Progenitor cell of endocrine pancreas (in vitro differentiated cells): ENCODE measurements around the gene ATP11B. TPM values are rescaled to one million over a fixed set of nuclear protein-coding genes. Genes with fewer than 3 reads are reported as not detected.

Source experiments
- DNase-seq: peaks from one replicate; pipeline ENCODE4 v3.0.0; 2021; ENCODE audit warnings: low spot score; ENCODE audit not compliant: unreplicated experiment
- H3K27ac Mint-ChIP-seq: 2 replicates; pipeline ENCODE4 v1.8.0; 2021; ENCODE audit warnings: mild to moderate bottlenecking, moderate library complexity, mixed read lengths
- H3K27me3 Mint-ChIP-seq: 2 replicates; pipeline ENCODE4 v1.8.0; 2021; ENCODE audit warnings: mixed read lengths
- H3K36me3 Mint-ChIP-seq: 2 replicates; pipeline ENCODE4 v1.8.0; 2022; ENCODE audit warnings: mixed read lengths; ENCODE audit not compliant: insufficient read depth
- H3K4me1 Mint-ChIP-seq: 2 replicates; pipeline ENCODE4 v1.8.0; 2021; ENCODE audit warnings: low read depth, mixed read lengths
- H3K4me3 Mint-ChIP-seq: 2 replicates; pipeline ENCODE4 v1.8.0; 2021; ENCODE audit warnings: low read depth, mild to moderate bottlenecking, moderate library complexity, mixed read lengths
- H3K9me3 Mint-ChIP-seq: 2 replicates; pipeline ENCODE4 v1.8.0; 2021; ENCODE audit warnings: low read depth, mixed read lengths
- total RNA-seq: library from RNA; stranded (reverse); gene quantifications from 2 replicates; pipeline ENCODE4 v1.2.1, GENCODE V29; 2021
- TF ChIP-seq, protein P1 (sequence below): fragments of 200-600 bp; sonication (generic); IDR thresholded peaks from one replicate; pipeline ENCODE4 v1.5.0; 2021; ENCODE audit warnings: antibody characterized with exemption, mild to moderate bottlenecking; ENCODE audit not compliant: unreplicated experiment

ATP11B gene
- total RNA-seq, 1 donor from 2014 or later: 127 TPM

DNA sequence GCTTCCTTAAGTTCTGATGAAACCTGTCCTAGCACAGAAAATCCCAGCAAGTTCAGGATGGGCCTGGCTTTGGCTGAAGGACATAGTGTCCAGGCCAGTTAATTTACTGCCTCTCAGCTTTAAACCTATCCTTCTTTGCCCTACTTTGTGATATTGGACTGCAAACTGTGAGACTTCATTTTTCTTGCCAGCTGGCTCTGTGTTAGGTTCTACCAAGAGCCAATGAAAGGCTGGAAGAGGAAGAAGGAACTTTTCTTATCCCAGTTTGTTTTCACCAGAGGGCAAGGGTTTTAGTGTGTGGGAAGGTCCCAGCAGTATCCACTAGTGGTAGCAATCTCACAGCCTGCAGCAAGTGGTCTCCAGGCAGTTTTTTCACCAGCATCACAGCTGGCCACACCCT lies 168.9 kb downstream of the ATP11B start:
- peaks cover 13% of the 10 kb centered on the region for H3K4me1 Mint-ChIP-seq
- H3K9me3 Mint-ChIP-seq: no peaks in the 10 kb centered on the region
- H3K4me3 Mint-ChIP-seq: no peak overlapping the region
- no peaks in the 10 kb centered on the region for H3K27me3 Mint-ChIP-seq
- DNase-seq: no peak
- peaks cover 10% of the 10 kb centered on the region for H3K36me3 Mint-ChIP-seq
- H3K27ac Mint-ChIP-seq: no peak overlapping the region
- TF ChIP-seq, protein P1, sequence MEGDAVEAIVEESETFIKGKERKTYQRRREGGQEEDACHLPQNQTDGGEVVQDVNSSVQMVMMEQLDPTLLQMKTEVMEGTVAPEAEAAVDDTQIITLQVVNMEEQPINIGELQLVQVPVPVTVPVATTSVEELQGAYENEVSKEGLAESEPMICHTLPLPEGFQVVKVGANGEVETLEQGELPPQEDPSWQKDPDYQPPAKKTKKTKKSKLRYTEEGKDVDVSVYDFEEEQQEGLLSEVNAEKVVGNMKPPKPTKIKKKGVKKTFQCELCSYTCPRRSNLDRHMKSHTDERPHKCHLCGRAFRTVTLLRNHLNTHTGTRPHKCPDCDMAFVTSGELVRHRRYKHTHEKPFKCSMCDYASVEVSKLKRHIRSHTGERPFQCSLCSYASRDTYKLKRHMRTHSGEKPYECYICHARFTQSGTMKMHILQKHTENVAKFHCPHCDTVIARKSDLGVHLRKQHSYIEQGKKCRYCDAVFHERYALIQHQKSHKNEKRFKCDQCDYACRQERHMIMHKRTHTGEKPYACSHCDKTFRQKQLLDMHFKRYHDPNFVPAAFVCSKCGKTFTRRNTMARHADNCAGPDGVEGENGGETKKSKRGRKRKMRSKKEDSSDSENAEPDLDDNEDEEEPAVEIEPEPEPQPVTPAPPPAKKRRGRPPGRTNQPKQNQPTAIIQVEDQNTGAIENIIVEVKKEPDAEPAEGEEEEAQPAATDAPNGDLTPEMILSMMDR: no peak

DNA sequence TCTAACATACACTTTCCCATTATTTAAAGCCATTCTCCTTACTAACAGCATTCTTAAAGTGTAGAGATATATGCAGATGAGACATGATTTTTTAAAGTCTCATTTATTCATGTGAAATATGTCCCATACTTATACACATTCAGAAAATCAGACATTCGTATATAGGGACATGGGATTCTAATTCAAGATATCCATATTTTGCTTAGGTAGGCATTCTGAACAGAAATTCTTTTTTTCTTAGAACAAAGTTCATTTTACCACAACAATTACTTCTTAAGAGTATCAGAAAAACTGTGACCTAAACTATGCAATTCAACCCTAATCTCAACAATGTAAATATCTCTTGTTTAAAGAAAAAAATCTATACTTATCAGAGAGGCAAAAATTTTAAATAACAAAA lies 170.9 kb downstream of the ATP11B start:
- no peak overlapping the region for H3K27ac Mint-ChIP-seq
- H3K9me3 Mint-ChIP-seq: no peaks in the 10 kb centered on the region
- TF ChIP-seq, protein P1: no peak
- DNase-seq: no peak
- H3K27me3 Mint-ChIP-seq: no peaks in the 10 kb centered on the region
- no peak overlapping the region for H3K4me3 Mint-ChIP-seq
- H3K36me3 Mint-ChIP-seq: peaks cover 9% of the 10 kb centered on the region
- H3K4me1 Mint-ChIP-seq: peaks cover 19% of the 10 kb centered on the region

DNA sequence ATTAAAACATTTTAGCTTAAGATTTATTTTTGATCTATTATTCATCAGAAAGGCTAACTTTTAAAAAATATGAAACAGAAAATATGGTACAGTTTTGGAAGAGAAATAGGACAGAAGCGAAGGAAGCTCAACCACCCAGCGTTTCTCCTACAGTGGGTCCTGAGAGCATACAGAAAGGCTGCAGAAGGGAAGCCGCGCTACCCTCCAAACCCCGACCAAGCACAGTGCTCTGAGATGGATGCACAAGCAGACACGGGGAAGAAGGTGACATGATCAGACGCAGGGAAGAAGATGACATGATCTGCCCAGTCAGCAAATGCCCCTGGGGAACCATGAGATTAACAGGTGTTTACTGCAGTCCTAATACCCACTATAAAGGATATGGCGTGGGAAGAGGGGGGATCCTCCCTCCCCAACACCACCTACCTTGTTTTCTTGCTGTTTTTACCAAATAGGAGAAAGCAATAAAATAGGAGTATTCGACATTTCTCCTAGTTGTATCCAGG lies 172.6 kb downstream of the ATP11B start:
- no peak for DNase-seq
- peaks cover 18% of the 10 kb centered on the region for H3K4me1 Mint-ChIP-seq
- no peak overlapping the region for H3K27ac Mint-ChIP-seq
- no peak overlapping the region for H3K4me3 Mint-ChIP-seq
- TF ChIP-seq, protein P1: no peak
- H3K27me3 Mint-ChIP-seq: no peaks in the 10 kb centered on the region
- H3K36me3 Mint-ChIP-seq: peaks cover 2% of the 10 kb centered on the region
- no peaks in the 10 kb centered on the region for H3K9me3 Mint-ChIP-seq

DNA sequence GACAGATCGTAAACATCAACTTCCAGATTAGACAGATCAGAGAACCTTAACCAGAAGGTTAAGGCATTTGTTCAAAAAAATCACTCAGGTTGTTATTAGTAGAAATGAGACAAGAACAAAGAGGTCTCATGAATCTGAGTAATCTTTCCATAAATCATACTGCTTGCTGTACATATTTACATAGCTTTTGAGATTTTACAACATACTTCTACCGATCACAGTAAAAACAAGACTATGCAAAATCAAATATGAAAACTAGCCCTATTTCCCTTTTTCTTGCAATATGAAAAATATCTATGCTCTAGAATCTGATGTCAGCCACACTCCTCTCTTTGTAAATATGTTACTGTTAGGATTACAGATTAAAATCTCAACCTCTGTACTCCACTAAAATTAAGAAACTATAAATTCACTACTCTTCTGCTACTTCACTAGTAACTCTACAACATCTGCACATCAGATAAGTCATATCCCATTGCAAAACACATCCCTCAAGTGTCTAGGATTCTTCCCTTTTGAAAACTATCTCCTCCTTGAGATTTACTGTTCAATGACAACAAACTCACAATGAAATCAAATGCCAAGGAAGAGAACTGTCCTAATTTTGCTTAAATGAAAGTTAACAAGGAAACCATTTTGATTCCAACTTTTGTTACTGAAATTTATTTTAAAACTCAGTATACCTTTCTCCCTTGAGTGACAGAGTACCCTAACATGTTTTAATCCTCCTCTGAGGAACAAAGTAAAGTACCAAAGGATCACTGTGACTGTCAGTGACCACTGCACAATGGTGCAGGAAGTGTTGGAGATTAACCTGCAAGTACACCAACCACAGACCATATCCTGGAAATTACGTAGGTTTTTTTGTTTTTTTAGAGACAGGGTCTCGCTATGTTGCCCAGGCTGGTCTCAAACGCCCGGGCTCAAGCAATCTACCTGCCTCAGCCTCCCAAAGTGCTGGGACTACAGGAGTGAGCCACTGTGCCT lies 174.2 kb downstream of the ATP11B start:
- H3K4me1 Mint-ChIP-seq: peaks cover 29% of the 10 kb centered on the region
- peaks cover 2% of the 10 kb centered on the region for H3K36me3 Mint-ChIP-seq
- no peak overlapping the region for H3K4me3 Mint-ChIP-seq
- H3K27me3 Mint-ChIP-seq: no peaks in the 10 kb centered on the region
- no peak overlapping the region for H3K27ac Mint-ChIP-seq
- H3K9me3 Mint-ChIP-seq: no peaks in the 10 kb centered on the region
- no peak for DNase-seq
- TF ChIP-seq, protein P1: no peak

DNA sequence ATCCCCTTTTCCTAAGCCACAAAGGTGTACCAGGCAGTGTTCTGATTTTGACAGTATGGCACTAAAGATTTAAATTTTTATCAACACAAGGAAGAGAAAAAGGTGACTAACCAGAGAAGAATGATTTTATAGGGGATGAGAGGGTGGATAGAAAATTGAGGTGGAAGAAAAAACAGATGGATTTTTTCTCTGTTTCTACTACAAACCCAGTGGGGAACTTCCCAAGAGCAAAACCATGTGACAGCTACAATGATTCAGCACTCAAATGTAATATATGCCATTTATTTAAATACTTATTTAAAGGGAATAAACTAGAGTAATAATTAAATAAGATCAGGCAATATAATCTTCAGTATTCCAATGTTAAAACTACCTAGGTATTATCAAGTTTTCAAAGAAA lies 176.0 kb downstream of the ATP11B start:
- Mint-ChIP-seq H3K27ac (peak overlapping the region; percentile 19), H3K36me3 (peaks cover 2% of the 10 kb centered on the region), H3K9me3 (no peaks in the 10 kb centered on the region), H3K27me3 (no peaks in the 10 kb centered on the region), H3K4me3 (no peak overlapping the region), H3K4me1 (peaks cover 28% of the 10 kb centered on the region)
- no peak for DNase-seq
- TF ChIP-seq, protein P1: no peak
